ENCODE measurements around the gene TEX19. TPM values are rescaled to one million over a fixed set of nuclear protein-coding genes. Genes with fewer than 3 reads are reported as not detected.

TEX19 gene
- total and polyA plus RNA-seq, 2 donors = not detected

GRCh38 chr17:82318169-82318498, 40.9 kb upstream of the TEX19 start:
- Histone ChIP-seq H3K27ac (ENCODE audit: low read depth) (no peak overlapping the region), H3K36me3 (ENCODE audit: insufficient read depth) (no peaks in the 10 kb centered on the region), H3K4me1 (ENCODE audit: insufficient read depth) (peaks cover 2% of the 10 kb centered on the region), H3K4me3 (ENCODE audit: low read depth, low read length) (no peak overlapping the region)
- WGBS = 95% methylated on average over 20 of the region's 20 CpGs
- no peak for DNase-seq (ENCODE audit: extremely low spot score)

- H3K36me3 ChIP-seq (ENCODE audit: insufficient read depth) = no peaks in the 10 kb centered on the region
- no peak overlapping the region for H3K4me3 ChIP-seq (ENCODE audit: low read depth, low read length)
- WGBS = 96% methylated on average over 76 of the region's 76 CpGs
These were observed 40.1 kb upstream of the TEX19 start for GRCh38 chr17:82318772-82319606.

GRCh38 chr17:82319619-82320062, 39.4 kb upstream of the TEX19 start:
- Histone ChIP-seq H3K36me3 (ENCODE audit: insufficient read depth) (no peaks in the 10 kb centered on the region), H3K27ac (ENCODE audit: low read depth) (no peak overlapping the region), H3K4me3 (ENCODE audit: low read depth, low read length) (no peak overlapping the region), H3K4me1 (ENCODE audit: insufficient read depth) (peaks cover 2% of the 10 kb centered on the region)
- no peak for DNase-seq (ENCODE audit: extremely low spot score)
- WGBS = 92% methylated on average over 35 of the region's 35 CpGs

More at GRCh38 chr17:82318772-82319606, 40.1 kb upstream of the TEX19 start:
- Histone ChIP-seq H3K27ac (ENCODE audit: low read depth) (no peak overlapping the region), H3K4me1 (ENCODE audit: insufficient read depth) (peaks cover 2% of the 10 kb centered on the region)
- no peak for DNase-seq (ENCODE audit: extremely low spot score)

- 65% methylated on average over 26 of the region's 26 CpGs for WGBS
- DNase-seq (ENCODE audit: extremely low spot score) = no peak
These were observed 38.8 kb upstream of the TEX19 start for GRCh38 chr17:82320140-82320840.

GRCh38 chr17:82320956-82321927, 37.8 kb upstream of the TEX19 start:
- Histone ChIP-seq H3K4me1 (ENCODE audit: insufficient read depth) (no peaks in the 10 kb centered on the region), H3K4me3 (ENCODE audit: low read depth, low read length) (no peak overlapping the region), H3K27ac (ENCODE audit: low read depth) (no peak overlapping the region), H3K36me3 (ENCODE audit: insufficient read depth) (no peaks in the 10 kb centered on the region)
- DNase-seq (ENCODE audit: extremely low spot score) = no peak
- WGBS = 48% methylated on average over 65 of the region's 65 CpGs

More at GRCh38 chr17:82320140-82320840, 38.8 kb upstream of the TEX19 start:
- Histone ChIP-seq H3K36me3 (ENCODE audit: insufficient read depth) (no peaks in the 10 kb centered on the region), H3K4me3 (ENCODE audit: low read depth, low read length) (no peak overlapping the region), H3K27ac (ENCODE audit: low read depth) (no peak overlapping the region), H3K4me1 (ENCODE audit: insufficient read depth) (peaks cover 2% of the 10 kb centered on the region)

- 87% methylated on average over 21 of the region's 21 CpGs for WGBS
- H3K27ac ChIP-seq (ENCODE audit: low read depth) = no peak overlapping the region
- DNase-seq (ENCODE audit: extremely low spot score) = no peak
- H3K36me3 ChIP-seq (ENCODE audit: insufficient read depth) = no peaks in the 10 kb centered on the region
- H3K4me1 ChIP-seq (ENCODE audit: insufficient read depth) = no peaks in the 10 kb centered on the region
- no peak overlapping the region for H3K4me3 ChIP-seq (ENCODE audit: low read depth, low read length)
These were observed 37.0 kb upstream of the TEX19 start for GRCh38 chr17:82321947-82322466.

GRCh38 chr17:82322526-82323453, 36.3 kb upstream of the TEX19 start:
- Histone ChIP-seq H3K4me1 (ENCODE audit: insufficient read depth) (no peaks in the 10 kb centered on the region), H3K4me3 (ENCODE audit: low read depth, low read length) (no peak overlapping the region), H3K27ac (ENCODE audit: low read depth) (no peak overlapping the region), H3K36me3 (ENCODE audit: insufficient read depth) (no peaks in the 10 kb centered on the region)
- 86% methylated on average over 28 of the region's 28 CpGs for WGBS
- no peak for DNase-seq (ENCODE audit: extremely low spot score)

GRCh38 chr17:82323514-82324234, 35.4 kb upstream of the TEX19 start:
- H3K4me3 ChIP-seq (ENCODE audit: low read depth, low read length) = no peak overlapping the region
- 71% methylated on average over 21 of the region's 21 CpGs for WGBS
- H3K36me3 ChIP-seq (ENCODE audit: insufficient read depth) = no peaks in the 10 kb centered on the region
- no peak overlapping the region for H3K27ac ChIP-seq (ENCODE audit: low read depth)
- no peaks in the 10 kb centered on the region for H3K4me1 ChIP-seq (ENCODE audit: insufficient read depth)
- DNase-seq (ENCODE audit: extremely low spot score) = no peak

GRCh38 chr17:82324566-82325285, 34.3 kb upstream of the TEX19 start:
- Histone ChIP-seq H3K27ac (ENCODE audit: low read depth) (no peak overlapping the region), H3K36me3 (ENCODE audit: insufficient read depth) (no peaks in the 10 kb centered on the region), H3K4me3 (ENCODE audit: low read depth, low read length) (no peak overlapping the region), H3K4me1 (ENCODE audit: insufficient read depth) (no peaks in the 10 kb centered on the region)
- DNase-seq (ENCODE audit: extremely low spot score) = no peak
- 71% methylated on average over 25 of the region's 25 CpGs for WGBS

GRCh38 chr17:82325286-82326180, 33.5 kb upstream of the TEX19 start:
- Histone ChIP-seq H3K4me1 (ENCODE audit: insufficient read depth) (no peaks in the 10 kb centered on the region), H3K4me3 (ENCODE audit: low read depth, low read length) (no peak overlapping the region), H3K36me3 (ENCODE audit: insufficient read depth) (no peaks in the 10 kb centered on the region), H3K27ac (ENCODE audit: low read depth) (no peak overlapping the region)
- WGBS = 92% methylated on average over 30 of the region's 30 CpGs
- DNase-seq (ENCODE audit: extremely low spot score) = no peak

GRCh38 chr17:82327289-82327688, 31.8 kb upstream of the TEX19 start:
- Histone ChIP-seq H3K27ac (ENCODE audit: low read depth) (no peak overlapping the region), H3K36me3 (ENCODE audit: insufficient read depth) (no peaks in the 10 kb centered on the region), H3K4me3 (ENCODE audit: low read depth, low read length) (no peak overlapping the region), H3K4me1 (ENCODE audit: insufficient read depth) (no peaks in the 10 kb centered on the region)
- WGBS = 72% methylated on average over 15 of the region's 15 CpGs
- DNase-seq (ENCODE audit: extremely low spot score) = no peak

All from urinary bladder (tissue), 4 donors.